ENCODE data around the gene SERPINB8.

Gene SERPINB8

DNA sequence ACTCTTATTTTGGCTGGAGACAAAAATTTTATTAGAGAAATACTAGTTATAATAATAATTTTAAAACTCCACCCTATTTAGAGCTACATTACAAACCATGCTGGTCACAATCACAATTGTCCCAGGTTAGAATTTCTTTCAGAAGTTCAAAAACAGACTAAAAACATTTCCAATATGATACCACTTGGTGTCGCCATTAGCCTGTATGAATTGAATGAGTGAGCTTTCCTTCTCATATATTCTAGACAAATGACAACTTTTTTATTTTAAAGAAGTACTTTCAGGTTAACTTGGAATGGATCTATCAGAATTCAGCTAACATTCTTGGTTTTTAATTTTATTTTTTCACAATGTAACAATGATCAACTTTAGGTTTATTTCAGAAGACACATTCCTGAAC is 48.0 kb downstream of the SERPINB8 start:
- no peak overlapping the region for H3K4me3 ChIP-seq (ENCODE audit: low read depth, low read length)
- TF ChIP-seq, protein P1, sequence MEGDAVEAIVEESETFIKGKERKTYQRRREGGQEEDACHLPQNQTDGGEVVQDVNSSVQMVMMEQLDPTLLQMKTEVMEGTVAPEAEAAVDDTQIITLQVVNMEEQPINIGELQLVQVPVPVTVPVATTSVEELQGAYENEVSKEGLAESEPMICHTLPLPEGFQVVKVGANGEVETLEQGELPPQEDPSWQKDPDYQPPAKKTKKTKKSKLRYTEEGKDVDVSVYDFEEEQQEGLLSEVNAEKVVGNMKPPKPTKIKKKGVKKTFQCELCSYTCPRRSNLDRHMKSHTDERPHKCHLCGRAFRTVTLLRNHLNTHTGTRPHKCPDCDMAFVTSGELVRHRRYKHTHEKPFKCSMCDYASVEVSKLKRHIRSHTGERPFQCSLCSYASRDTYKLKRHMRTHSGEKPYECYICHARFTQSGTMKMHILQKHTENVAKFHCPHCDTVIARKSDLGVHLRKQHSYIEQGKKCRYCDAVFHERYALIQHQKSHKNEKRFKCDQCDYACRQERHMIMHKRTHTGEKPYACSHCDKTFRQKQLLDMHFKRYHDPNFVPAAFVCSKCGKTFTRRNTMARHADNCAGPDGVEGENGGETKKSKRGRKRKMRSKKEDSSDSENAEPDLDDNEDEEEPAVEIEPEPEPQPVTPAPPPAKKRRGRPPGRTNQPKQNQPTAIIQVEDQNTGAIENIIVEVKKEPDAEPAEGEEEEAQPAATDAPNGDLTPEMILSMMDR (IDR thresholded peaks at IDR 0.05; ENCODE audit: low read depth, low read length): no peak

DNA sequence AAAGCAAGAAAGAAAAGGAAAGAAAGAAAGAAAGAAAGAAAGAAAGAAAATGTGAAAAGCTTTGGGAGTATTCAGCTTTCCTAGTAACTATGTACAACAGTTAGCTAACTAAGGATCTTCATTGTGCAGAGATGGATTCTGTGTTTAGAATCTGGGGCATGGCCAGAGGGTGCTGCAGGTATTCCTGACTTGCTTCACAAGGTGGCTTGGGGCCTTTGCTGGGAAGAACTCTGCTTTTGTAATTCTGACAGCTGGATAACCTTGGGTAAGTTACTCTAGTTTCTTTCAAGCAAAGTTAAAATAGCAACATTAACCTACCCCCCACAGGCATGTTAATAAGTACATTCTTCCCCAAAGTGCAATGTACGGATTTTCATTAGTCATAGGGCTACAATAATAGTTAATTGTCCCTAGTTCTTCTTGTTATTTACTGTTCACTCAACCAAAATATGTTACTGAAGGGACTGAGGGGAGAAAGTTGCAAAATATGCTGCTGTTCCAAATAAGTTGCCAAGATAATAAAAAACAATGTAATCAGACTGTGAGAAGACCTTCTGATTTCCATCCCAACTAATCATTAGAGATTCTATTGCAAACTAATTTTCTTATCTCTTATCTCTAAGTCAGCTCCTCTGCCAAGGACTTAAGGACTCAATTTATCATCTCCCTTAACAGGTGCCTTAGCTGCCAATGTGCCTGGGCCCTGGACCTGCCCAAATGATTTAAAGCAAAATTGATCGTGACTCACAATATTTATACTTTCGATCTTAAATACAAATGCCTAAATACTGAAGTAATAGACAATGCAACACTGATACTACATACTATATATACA is 50.3 kb downstream of the SERPINB8 start:
- H3K4me3 ChIP-seq (ENCODE audit: low read depth, low read length): no peak overlapping the region
- TF ChIP-seq, protein P1 (IDR thresholded peaks at IDR 0.05; ENCODE audit: low read depth, low read length): no peak

DNA sequence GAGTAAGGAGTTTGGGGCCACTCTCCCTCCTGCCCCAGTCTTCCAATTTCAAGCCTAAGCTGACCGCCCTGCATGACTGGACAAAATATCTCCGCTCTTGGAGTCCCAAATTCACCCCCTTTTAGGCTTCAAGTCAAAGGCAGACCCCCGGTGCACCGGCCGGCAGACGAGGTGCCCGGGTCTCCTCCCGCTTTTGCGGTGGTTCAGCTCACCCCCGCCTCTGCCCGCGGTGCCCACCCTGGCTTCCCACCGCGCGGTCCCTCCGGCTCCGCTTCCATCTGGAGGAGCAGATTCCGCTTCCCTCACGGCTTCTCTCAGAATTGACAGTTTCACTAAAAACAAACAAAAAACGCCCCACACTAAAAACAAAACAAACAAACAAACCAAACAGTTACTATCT is 56.5 kb downstream of the SERPINB8 start:
- TF ChIP-seq, protein P1 (IDR thresholded peaks at IDR 0.05; ENCODE audit: low read depth, low read length): no peak
- H3K4me3 ChIP-seq (ENCODE audit: low read depth, low read length): no peak overlapping the region

DNA sequence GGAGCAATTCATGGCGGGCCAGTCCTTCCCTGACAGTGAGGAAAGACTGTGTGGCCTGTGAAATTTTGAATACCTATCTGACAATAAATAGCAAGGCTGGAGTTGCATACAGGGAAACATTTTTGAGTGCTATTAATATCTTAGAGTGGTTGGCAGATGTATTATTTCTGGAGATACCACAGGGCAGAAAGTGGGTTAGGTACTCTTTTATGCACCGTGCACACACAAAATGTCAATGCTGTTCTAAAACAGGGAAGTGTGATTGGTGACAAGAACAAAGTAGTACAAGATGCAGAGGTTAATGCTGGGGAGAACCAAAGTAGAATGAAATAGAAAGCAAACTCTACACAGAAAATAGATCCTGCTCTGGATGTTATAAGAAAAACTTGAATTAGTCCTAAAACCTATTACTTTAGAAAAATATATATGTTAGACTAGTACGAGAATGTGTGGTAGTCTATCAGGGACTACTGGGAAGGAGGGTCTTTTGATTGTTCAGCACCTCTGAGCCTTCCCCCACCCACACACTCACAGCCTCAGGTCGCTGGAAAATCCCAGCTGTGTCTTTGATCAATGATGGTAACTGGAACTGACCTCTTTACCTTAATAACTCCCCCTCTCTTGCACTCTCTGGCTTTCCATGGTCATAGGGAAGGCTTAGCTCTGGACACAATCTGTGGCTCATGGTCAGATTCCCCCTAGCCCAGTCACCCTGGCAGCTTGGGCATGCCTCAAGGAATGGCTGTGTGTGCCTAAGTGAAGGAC is 58.2 kb downstream of the SERPINB8 start:
- TF ChIP-seq, protein P1 (IDR thresholded peaks at IDR 0.05; ENCODE audit: low read depth, low read length): no peak
- no peak overlapping the region for H3K4me3 ChIP-seq (ENCODE audit: low read depth, low read length)

DNA sequence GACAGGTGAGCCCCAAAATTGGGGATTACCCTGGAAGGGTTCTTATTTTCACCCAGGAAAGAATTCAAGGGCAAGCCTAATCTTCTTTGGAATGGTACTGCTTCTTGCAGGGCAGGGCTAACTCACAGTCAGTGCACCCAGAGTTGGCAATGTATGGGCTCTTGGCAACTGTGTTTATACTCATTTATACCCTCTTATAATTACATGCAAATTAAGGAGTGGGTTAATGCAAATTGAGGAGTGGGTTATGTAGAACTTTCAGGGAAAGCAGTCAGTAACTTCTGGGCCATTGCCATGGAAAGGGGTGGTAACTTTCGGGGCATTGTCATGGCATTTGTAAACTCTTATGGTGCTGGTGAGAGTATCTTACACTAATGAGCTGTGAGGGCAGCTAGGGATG is 59.2 kb downstream of the SERPINB8 start:
- no peak overlapping the region for H3K4me3 ChIP-seq (ENCODE audit: low read depth, low read length)
- TF ChIP-seq, protein P1 (IDR thresholded peaks at IDR 0.05; ENCODE audit: low read depth, low read length): no peak

DNA sequence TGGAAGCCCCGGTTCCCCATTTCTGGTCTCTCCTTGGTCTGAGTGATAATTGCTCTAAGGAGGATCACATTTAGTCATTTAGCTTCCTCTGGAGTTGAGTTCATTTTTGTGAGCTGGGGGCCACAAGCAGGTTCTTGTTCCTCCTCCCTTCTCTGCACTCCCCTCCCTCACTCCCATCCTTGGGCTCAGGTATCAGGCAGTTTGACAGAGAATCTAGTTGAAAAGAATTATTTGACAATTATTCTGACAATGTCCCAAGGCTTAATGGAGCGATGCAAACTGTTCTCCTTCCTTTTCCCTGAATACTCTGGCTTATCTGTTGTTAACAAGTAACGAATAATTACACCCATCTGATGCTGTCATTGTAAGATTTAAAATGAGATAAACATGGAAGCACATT is 61.5 kb downstream of the SERPINB8 start:
- TF ChIP-seq, protein P1 (IDR thresholded peaks at IDR 0.05; ENCODE audit: low read depth, low read length): no peak
- no peak overlapping the region for H3K4me3 ChIP-seq (ENCODE audit: low read depth, low read length)

DNA sequence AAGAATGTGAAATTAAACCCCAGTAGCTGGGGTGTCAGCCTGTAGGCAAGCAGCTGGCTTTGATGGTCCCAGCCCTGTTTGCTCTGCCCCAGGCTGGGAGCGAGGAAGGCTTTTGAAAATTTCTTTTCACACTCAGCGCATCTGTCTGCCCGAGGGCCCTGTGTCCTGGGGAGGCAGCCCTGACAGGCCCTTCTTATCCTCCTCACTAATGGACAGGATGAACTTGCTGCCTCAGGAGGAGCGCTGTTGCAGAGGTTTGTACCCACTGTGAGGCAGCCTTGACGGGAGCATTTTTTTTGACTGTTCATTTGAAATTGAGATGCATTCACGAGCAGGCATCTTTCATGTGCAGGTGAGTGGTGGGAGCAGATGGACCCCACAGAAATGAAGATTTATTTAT is 62.4 kb downstream of the SERPINB8 start:
- no peak overlapping the region for H3K4me3 ChIP-seq (ENCODE audit: low read depth, low read length)
- TF ChIP-seq, protein P1 (IDR thresholded peaks at IDR 0.05; ENCODE audit: low read depth, low read length): no peak
